H9 (cell line): Measurements from ENCODE around the gene TMEM39A. TPM values are rescaled to one million over a fixed set of nuclear protein-coding genes. Genes with fewer than 3 reads are reported as not detected.

Source experiments
- DNase-seq: peaks from one replicate; pipeline ENCODE4 v3.0.0-alpha.2; 2017
- H2AFZ ChIP-seq: one replicate; pipeline ENCODE4 v1.6.1; 2013; ENCODE audit warnings: mild to moderate bottlenecking, low read length, control low read depth, moderate library complexity
- H2AK5ac ChIP-seq: 2 replicates; pipeline ENCODE4 v1.6.1; 2013; ENCODE audit warnings: low read length, control low read depth, mixed read lengths; ENCODE audit not compliant: insufficient read length
- H2BK120ac ChIP-seq: one replicate; pipeline ENCODE4 v1.6.1; 2013; ENCODE audit warnings: low read depth, mild to moderate bottlenecking, low read length, control low read depth, inconsistent platforms; ENCODE audit not compliant: poor library complexity, severe bottlenecking
- H2BK12ac ChIP-seq: 2 replicates; pipeline ENCODE4 v1.6.1; 2013; ENCODE audit warnings: low read length, control low read depth, mixed read lengths, low read depth; ENCODE audit not compliant: insufficient read length
- H2BK15ac ChIP-seq: 2 replicates; pipeline ENCODE4 v1.6.1; 2013; ENCODE audit warnings: low read depth, low read length, control low read depth
- H2BK20ac ChIP-seq: one replicate; pipeline ENCODE4 v1.6.1; 2013; ENCODE audit warnings: low read depth, mild to moderate bottlenecking, low read length, control low read depth, inconsistent platforms; ENCODE audit not compliant: poor library complexity, severe bottlenecking
- H2BK5ac ChIP-seq: 2 replicates; pipeline ENCODE4 v1.6.1; 2013; ENCODE audit warnings: low read length, control low read depth, mixed read lengths; ENCODE audit not compliant: insufficient read length
- H3K14ac ChIP-seq: 2 replicates; pipeline ENCODE4 v1.6.1; 2013; ENCODE audit warnings: low read length, control low read depth; ENCODE audit not compliant: insufficient read depth
- H3K18ac ChIP-seq: 2 replicates; pipeline ENCODE4 v1.6.1; 2013; ENCODE audit warnings: low read depth, mild to moderate bottlenecking, mixed read lengths, low read length, control low read depth; ENCODE audit not compliant: insufficient read length
- H3K23ac ChIP-seq: 2 replicates; pipeline ENCODE4 v1.6.1; 2013; ENCODE audit warnings: low read length, control low read depth, mixed read lengths, low read depth; ENCODE audit not compliant: insufficient read length
- H3K23me2 ChIP-seq: 2 replicates; pipeline ENCODE4 v1.6.1; 2013; ENCODE audit warnings: low read depth, mild to moderate bottlenecking, mixed read lengths, low read length, control low read depth; ENCODE audit not compliant: insufficient read length, poor library complexity, severe bottlenecking
- H3K27ac ChIP-seq: 2 replicates; pipeline ENCODE4 v1.5.1; 2013; ENCODE audit warnings: low read length, control low read depth, mixed read lengths, low read depth; ENCODE audit not compliant: insufficient read length
- H3K27me3 ChIP-seq: 2 replicates; pipeline ENCODE4 v1.6.1; 2013; ENCODE audit warnings: low read length, control low read depth, inconsistent platforms; ENCODE audit not compliant: insufficient read depth
- H3K4ac ChIP-seq: 2 replicates; pipeline ENCODE4 v1.6.1; 2013; ENCODE audit warnings: low read depth, mild to moderate bottlenecking, control low read depth, inconsistent platforms, low read length, moderate library complexity
- H3K4me1 ChIP-seq: 2 replicates; pipeline ENCODE4 v1.6.1; 2013; ENCODE audit warnings: low read length, control low read depth, inconsistent platforms; ENCODE audit not compliant: insufficient read depth
- H3K4me2 ChIP-seq: 2 replicates; pipeline ENCODE4 v1.6.1; 2013; ENCODE audit warnings: low read length, control low read depth, mixed read lengths; ENCODE audit not compliant: insufficient read length, insufficient read depth
- H3K56ac ChIP-seq: 2 replicates; pipeline ENCODE4 v1.6.1; 2013; ENCODE audit warnings: low read depth, mild to moderate bottlenecking, mixed read lengths, low read length, control low read depth; ENCODE audit not compliant: insufficient read length
- H3K79me1 ChIP-seq: 2 replicates; pipeline ENCODE4 v1.6.1; 2013; ENCODE audit warnings: low read depth, mild to moderate bottlenecking, moderate library complexity, low read length, control low read depth, inconsistent platforms; ENCODE audit not compliant: insufficient read depth, poor library complexity, severe bottlenecking
- H3K79me2 ChIP-seq: 2 replicates; pipeline ENCODE4 v1.6.1; 2013; ENCODE audit warnings: low read length, control low read depth, inconsistent platforms; ENCODE audit not compliant: insufficient read depth
- H3K9ac ChIP-seq: 2 replicates; pipeline ENCODE4 v1.6.1; 2013; ENCODE audit warnings: low read length, control low read depth, mixed read lengths; ENCODE audit not compliant: insufficient read length; ENCODE audit errors: extremely low read depth
- H3K9me3 ChIP-seq: one replicate; pipeline ENCODE4 v1.6.1; 2013; ENCODE audit warnings: low read depth, low read length, inconsistent platforms; ENCODE audit not compliant: control insufficient read depth
- H3T11ph ChIP-seq: one replicate; pipeline ENCODE4 v1.6.1; 2013; ENCODE audit warnings: mild to moderate bottlenecking, low read length, control low read depth, inconsistent platforms
- H4K20me1 ChIP-seq: one replicate; pipeline ENCODE4 v1.6.1; 2013; ENCODE audit not compliant: control insufficient read depth, insufficient read length, insufficient read depth
- H4K5ac ChIP-seq: 2 replicates; pipeline ENCODE4 v1.6.1; 2013; ENCODE audit warnings: low read depth, mild to moderate bottlenecking, mixed read lengths, low read length, control low read depth; ENCODE audit not compliant: insufficient read length
- H4K8ac ChIP-seq: replicated peaks from 2 replicates; pipeline ENCODE4 v1.6.1; 2013; ENCODE audit warnings: low read length, control low read depth, mixed read lengths, low read depth; ENCODE audit not compliant: insufficient read length
- H4K91ac ChIP-seq: 2 replicates; pipeline ENCODE4 v1.6.1; 2013; ENCODE audit warnings: low read depth, mild to moderate bottlenecking, moderate library complexity, mixed read lengths, low read length, control low read depth; ENCODE audit not compliant: insufficient read length
- H3K27ac Mint-ChIP-seq, 3 experiments: 2 replicates in 2 of 3; 3 replicates in 1 of 3; pipeline ENCODE4 v1.8.0; 2020 to 2021; ENCODE audit warnings: mixed read lengths in 3 of 3, mild to moderate bottlenecking in 1 of 3, moderate library complexity in 1 of 3
- H3K27me3 Mint-ChIP-seq: 2 replicates; pipeline ENCODE4 v1.8.0; 2021; ENCODE audit warnings: low read depth, mild to moderate bottlenecking, moderate library complexity, mixed read lengths
- H3K36me3 Mint-ChIP-seq, 3 experiments: 2 replicates in 2 of 3; 3 replicates in 1 of 3; pipeline ENCODE4 v1.8.0; 2020 to 2021; ENCODE audit warnings: low read depth in 3 of 3, mixed read lengths in 3 of 3; ENCODE audit not compliant: insufficient read depth in 1 of 3
- H3K4me1 Mint-ChIP-seq, 2 experiments: 2 replicates each; pipeline ENCODE4 v1.8.0; 2020; ENCODE audit warnings: mixed read lengths in 2 of 2
- H3K4me3 Mint-ChIP-seq, 2 experiments: 2 replicates in 1 of 2; 3 replicates in 1 of 2; pipeline ENCODE4 v1.8.0; 2020 to 2021; ENCODE audit warnings: mild to moderate bottlenecking in 2 of 2, mixed read lengths in 2 of 2, moderate library complexity in 1 of 2
- H3K9me3 Mint-ChIP-seq, 2 experiments: 2 replicates in 1 of 2; 3 replicates in 1 of 2; pipeline ENCODE4 v1.8.0; 2020; ENCODE audit warnings: mild to moderate bottlenecking in 2 of 2, mixed read lengths in 2 of 2, moderate library complexity in 1 of 2
- CTCF ChIP-seq: fragments of 200-600 bp; sonication (generic); conservative IDR thresholded peaks from 3 replicates; pipeline ENCODE4 v1.8.0; 2021; ENCODE audit warnings: antibody characterized with exemption, mild to moderate bottlenecking
- WGBS: extraction: QIAGEN DNeasy Blood & Tissue Kit; methylation state at CpG from one replicate; pipeline ENCODE4 v1.1.7; 2013; ENCODE audit warnings: missing lambda C conversion rate, low lambda C conversion rate, mixed read lengths; ENCODE audit not compliant: insufficient read length; ENCODE audit errors: extremely low coverage; 5-methylcytosine and 5-hydroxymethylcytosine counted together
- total RNA-seq: library from RNA; stranded (reverse); gene quantifications from 2 replicates; pipeline ENCODE4 v1.2.1, GENCODE V29; 2021

The TMEM39A gene
- total RNA-seq, 1 experiment from 2014 or later: 45.0 TPM

- no peak overlapping the region for H4K8ac ChIP-seq
- no peak overlapping the region for H2BK12ac ChIP-seq
- H3K79me2 ChIP-seq: no peaks in the 10 kb centered on the region; the same call in 1 of the 2 replicates
- no peak overlapping the region for H2BK120ac ChIP-seq
- no peak overlapping the region for H2AK5ac ChIP-seq
- no peak overlapping the region for H3K18ac ChIP-seq
- H3K23ac ChIP-seq: no peak overlapping the region
- WGBS: no CpG with 5 or more reads among the region's 4 CpGs
- no peak overlapping the region for H3K9ac ChIP-seq
- H3K4me1 ChIP-seq: no peaks in the 10 kb centered on the region
- H3K23me2 ChIP-seq: no peaks in the 10 kb centered on the region
- Mint-ChIP-seq H3K4me1 (0 out of 4 replicates have a peak, but pooled peaks cover 5% of the 10 kb centered on the region in 2 experiments), H3K36me3 (peaks cover 23 to 82% (median 81%) of the 10 kb centered on the region in 3 experiments; a peak in 6 of 7 replicates), H3K27me3 (no peaks in the 10 kb centered on the region), H3K9me3 (no peaks in the 10 kb centered on the region), H3K4me3 (no peak overlapping the region), H3K27ac (no peak overlapping the region)
- no peak overlapping the region for H4K5ac ChIP-seq
- no peak overlapping the region for H4K91ac ChIP-seq
- H2AFZ ChIP-seq: no peak overlapping the region
- no peak overlapping the region for H2BK20ac ChIP-seq
- H3K9me3 ChIP-seq: no peaks in the 10 kb centered on the region
- H3K27ac ChIP-seq: no peak overlapping the region
- peaks cover 7% of the 10 kb centered on the region for H3K79me1 ChIP-seq
- no peak overlapping the region for H2BK15ac ChIP-seq
- no peak overlapping the region for H3T11ph ChIP-seq
- DNase-seq: no peak
- H3K4ac ChIP-seq: no peak overlapping the region
- no peak for TF ChIP-seq CTCF
- H3K14ac ChIP-seq: no peak overlapping the region
- H3K27me3 ChIP-seq: no peaks in the 10 kb centered on the region
- no peaks in the 10 kb centered on the region for H4K20me1 ChIP-seq
- H3K4me2 ChIP-seq: no peak overlapping the region
- H2BK5ac ChIP-seq: no peak overlapping the region
- no peak overlapping the region for H3K56ac ChIP-seq
Observed at GRCh38 chr3:119457246-119457645, 6.2 kb downstream of the TMEM39A start.
